ENCODE measurements around the gene MROH9.

MROH9 gene, protein sequence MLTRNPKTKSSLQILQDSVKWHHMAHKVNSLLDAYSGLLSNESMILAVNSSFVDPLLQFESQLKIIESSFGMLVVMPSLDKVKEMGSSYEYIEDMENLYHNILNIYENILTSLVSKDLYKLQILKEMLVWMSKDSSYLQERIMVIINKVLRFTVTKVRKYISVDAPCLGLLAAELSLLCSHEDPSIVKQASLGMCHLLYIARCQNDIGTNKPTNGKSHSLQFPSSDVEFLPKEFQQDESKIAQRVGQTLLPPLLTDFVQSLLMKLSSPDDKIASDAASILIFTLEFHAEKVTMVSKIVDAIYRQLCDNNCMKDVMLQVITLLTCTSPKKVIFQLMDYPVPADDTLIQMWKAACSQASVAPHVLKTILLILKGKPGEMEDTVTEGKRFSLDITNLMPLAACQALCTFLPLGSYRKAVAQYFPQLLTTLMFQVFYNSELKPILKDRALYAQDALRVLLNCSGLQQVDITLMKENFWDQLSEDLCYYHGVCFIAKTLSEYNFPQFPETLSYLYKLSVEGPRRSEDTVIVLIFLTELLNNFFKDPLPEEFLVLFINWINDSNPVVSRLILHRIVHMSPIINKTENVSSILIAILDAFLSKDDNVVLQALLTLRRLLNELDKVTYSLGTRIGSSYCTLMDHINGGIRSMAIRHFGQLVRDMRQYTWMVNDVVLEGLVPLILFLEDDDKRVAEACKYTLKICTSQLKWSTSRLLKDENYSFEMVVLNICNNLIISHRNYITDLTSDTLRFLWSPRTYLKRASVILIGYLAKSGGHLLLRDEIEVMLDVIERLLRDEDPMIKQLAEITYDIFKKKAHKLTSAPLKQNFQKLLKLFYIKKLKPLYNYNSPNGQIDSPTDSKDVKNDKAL

DNA sequence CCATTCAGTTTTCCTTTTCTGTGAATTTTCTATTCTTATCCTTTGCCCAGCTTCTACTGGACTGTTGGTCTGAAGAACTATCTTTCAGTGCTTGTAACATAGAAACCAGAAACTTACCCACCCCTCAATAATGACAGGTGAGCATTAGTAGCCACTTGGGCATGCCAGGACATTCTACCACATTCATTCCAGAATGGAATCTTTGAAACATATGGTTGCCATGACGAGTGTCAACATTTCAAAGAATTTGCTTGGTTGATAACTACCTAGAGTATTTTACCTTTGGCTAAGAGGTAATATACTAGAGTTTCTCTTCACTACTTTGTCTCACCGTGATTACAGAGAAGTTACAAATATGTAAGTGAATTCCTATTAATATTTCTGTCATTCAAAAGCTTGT is at the start of gene MROH9:
MROH9 (plus strand) TSS at position 304 of the 400 bp plus-strand sequence. CDS start 10,023 bp downstream, outside the sequence.
- H3K9ac ChIP-seq (ENCODE audit: low read depth, low read length), result no peak within 1 kb of the TSS
- H3K4me3 ChIP-seq (ENCODE audit: low read depth in 1 of 2, low read length in 2 of 2), result no peak within 1 kb of the TSS
- no peaks in the 10 kb centered on the region for H3K36me3 ChIP-seq (ENCODE audit: insufficient read depth, low read length)
- ATAC-seq (ENCODE audit: insufficient read depth, low read depth) (no peak), DNase-seq (no peak)
- peaks cover 7% of the 10 kb centered on the region for H3K4me1 ChIP-seq (ENCODE audit: insufficient read depth, low read length)
- H3K27ac ChIP-seq (ENCODE audit: low read length), result 0 out of 2 replicates have a peak within 1 kb of the TSS, but pooled peaks have one; percentile 35
- H3K4me2 ChIP-seq (ENCODE audit: insufficient read depth, low read length), result no peak within 1 kb of the TSS
- H3K79me2 ChIP-seq (ENCODE audit: insufficient read depth, low read length), result no peaks in the 10 kb centered on the region
- H2AFZ ChIP-seq (ENCODE audit: low read depth, low read length), result no peak within 1 kb of the TSS
- no peaks in the 10 kb centered on the region for H4K20me1 ChIP-seq (ENCODE audit: insufficient read depth, low read length)
- TF ChIP-seq EZH2 (IDR thresholded peaks at IDR 0.05; ENCODE audit: borderline replicate concordance, low read depth, low read length, severe bottlenecking), result no peak
- TF ChIP-seq, protein P1, sequence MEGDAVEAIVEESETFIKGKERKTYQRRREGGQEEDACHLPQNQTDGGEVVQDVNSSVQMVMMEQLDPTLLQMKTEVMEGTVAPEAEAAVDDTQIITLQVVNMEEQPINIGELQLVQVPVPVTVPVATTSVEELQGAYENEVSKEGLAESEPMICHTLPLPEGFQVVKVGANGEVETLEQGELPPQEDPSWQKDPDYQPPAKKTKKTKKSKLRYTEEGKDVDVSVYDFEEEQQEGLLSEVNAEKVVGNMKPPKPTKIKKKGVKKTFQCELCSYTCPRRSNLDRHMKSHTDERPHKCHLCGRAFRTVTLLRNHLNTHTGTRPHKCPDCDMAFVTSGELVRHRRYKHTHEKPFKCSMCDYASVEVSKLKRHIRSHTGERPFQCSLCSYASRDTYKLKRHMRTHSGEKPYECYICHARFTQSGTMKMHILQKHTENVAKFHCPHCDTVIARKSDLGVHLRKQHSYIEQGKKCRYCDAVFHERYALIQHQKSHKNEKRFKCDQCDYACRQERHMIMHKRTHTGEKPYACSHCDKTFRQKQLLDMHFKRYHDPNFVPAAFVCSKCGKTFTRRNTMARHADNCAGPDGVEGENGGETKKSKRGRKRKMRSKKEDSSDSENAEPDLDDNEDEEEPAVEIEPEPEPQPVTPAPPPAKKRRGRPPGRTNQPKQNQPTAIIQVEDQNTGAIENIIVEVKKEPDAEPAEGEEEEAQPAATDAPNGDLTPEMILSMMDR (IDR thresholded peaks at IDR 0.05; ENCODE audit: borderline replicate concordance, extremely low read depth, low read length, poor library complexity, severe bottlenecking), result no peak
- H3K9me3 ChIP-seq (ENCODE audit: insufficient read depth, low read length, severe bottlenecking), result peaks cover 7% of the 10 kb centered on the region
- H3K27me3 ChIP-seq (ENCODE audit: insufficient read depth, low read length, poor library complexity), result no peaks in the 10 kb centered on the region

DNA sequence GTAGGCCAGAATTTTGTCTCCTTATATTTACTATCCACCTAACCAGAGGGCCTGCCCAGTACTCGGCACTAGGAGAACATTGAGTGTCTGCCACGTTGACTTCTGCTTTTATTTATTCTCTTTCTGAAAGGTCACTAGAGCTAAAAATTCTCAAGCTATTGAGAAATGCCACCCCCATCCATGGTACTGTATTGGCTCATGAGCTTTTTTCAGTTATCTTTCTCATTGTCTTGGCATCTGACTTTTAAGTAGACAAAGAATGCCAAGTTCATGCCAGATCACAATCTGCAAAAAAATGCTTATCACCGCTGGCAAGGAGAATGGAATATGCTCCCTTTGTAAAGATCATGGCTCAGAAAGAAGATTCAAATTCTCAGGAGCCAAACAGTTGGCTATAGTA is 49.8 kb upstream of the MROH9 start:
- no peak for DNase-seq
- Histone ChIP-seq H3K27me3 (ENCODE audit: insufficient read depth, low read length, poor library complexity) (no peaks in the 10 kb centered on the region), H2AFZ (ENCODE audit: low read depth, low read length) (no peak overlapping the region), H3K4me1 (ENCODE audit: insufficient read depth, low read length) (no peaks in the 10 kb centered on the region), H4K20me1 (ENCODE audit: insufficient read depth, low read length) (no peaks in the 10 kb centered on the region), H3K9ac (ENCODE audit: low read depth, low read length) (no peak overlapping the region), H3K4me3 (ENCODE audit: low read depth in 1 of 2, low read length in 2 of 2) (no peak overlapping the region), H3K9me3 (ENCODE audit: insufficient read depth, low read length, severe bottlenecking) (no peaks in the 10 kb centered on the region), H3K36me3 (ENCODE audit: insufficient read depth, low read length) (no peaks in the 10 kb centered on the region), H3K79me2 (ENCODE audit: insufficient read depth, low read length) (no peaks in the 10 kb centered on the region), H3K4me2 (ENCODE audit: insufficient read depth, low read length) (no peak overlapping the region), H3K27ac (ENCODE audit: low read length) (no peak overlapping the region)
- no peak for ATAC-seq (ENCODE audit: insufficient read depth, low read depth)
- TF ChIP-seq EZH2 (IDR thresholded peaks at IDR 0.05; ENCODE audit: borderline replicate concordance, low read depth, low read length, severe bottlenecking), result no peak
- TF ChIP-seq, protein P1 (IDR thresholded peaks at IDR 0.05; ENCODE audit: borderline replicate concordance, extremely low read depth, low read length, poor library complexity, severe bottlenecking), result no peak

DNA sequence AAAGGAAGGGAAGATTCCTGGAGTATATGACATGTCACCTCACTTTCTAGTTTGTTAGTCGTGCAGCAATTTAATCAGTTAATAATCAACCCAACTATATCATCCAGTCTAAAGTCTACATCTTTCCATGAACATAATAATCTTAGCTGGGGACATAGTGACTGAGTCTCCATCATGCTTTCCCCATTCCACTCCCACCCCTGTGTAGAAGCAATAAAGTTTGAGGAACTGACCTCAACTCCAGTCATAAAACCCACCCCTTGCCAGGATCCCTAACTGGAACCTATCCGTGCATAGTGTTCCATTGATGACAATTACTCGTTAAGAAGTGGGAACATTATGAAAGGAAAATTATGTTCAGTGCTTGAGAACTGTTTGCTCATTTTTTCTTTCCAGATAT is 48.9 kb upstream of the MROH9 start:
- no peak for DNase-seq
- TF ChIP-seq EZH2 (IDR thresholded peaks at IDR 0.05; ENCODE audit: borderline replicate concordance, low read depth, low read length, severe bottlenecking), result no peak
- TF ChIP-seq, protein P1 (IDR thresholded peaks at IDR 0.05; ENCODE audit: borderline replicate concordance, extremely low read depth, low read length, poor library complexity, severe bottlenecking), result no peak

More for the DNA sequence above, 48.9 kb upstream of the MROH9 start:
- no peak overlapping the region for H3K27ac ChIP-seq (ENCODE audit: low read length)
- no peaks in the 10 kb centered on the region for H3K36me3 ChIP-seq (ENCODE audit: insufficient read depth, low read length)
- no peaks in the 10 kb centered on the region for H3K9me3 ChIP-seq (ENCODE audit: insufficient read depth, low read length, severe bottlenecking)
- no peaks in the 10 kb centered on the region for H4K20me1 ChIP-seq (ENCODE audit: insufficient read depth, low read length)
- no peak for ATAC-seq (ENCODE audit: insufficient read depth, low read depth)
- H3K4me1 ChIP-seq (ENCODE audit: insufficient read depth, low read length), result no peaks in the 10 kb centered on the region
- no peak overlapping the region for H3K9ac ChIP-seq (ENCODE audit: low read depth, low read length)
- H2AFZ ChIP-seq (ENCODE audit: low read depth, low read length), result no peak overlapping the region
- no peak overlapping the region for H3K4me3 ChIP-seq (ENCODE audit: low read depth in 1 of 2, low read length in 2 of 2)
- H3K27me3 ChIP-seq (ENCODE audit: insufficient read depth, low read length, poor library complexity), result no peaks in the 10 kb centered on the region
- no peaks in the 10 kb centered on the region for H3K79me2 ChIP-seq (ENCODE audit: insufficient read depth, low read length)
- no peak overlapping the region for H3K4me2 ChIP-seq (ENCODE audit: insufficient read depth, low read length)

Measured in DND-41 (cell line).